ENCODE measurements around the gene SHMT2.

SHMT2 gene

GRCh38 chr12:57229634-57230380 lies at the start of gene SHMT2:
Gene SHMT2, plus strand, starts transcription at chr12:57229711. Its CDS starts 68 bp downstream, at chr12:57229779.
- Mint-ChIP-seq H3K36me3 (ENCODE audit: insufficient read depth) (peaks cover 16% of the 10 kb centered on the region), H3K27ac (ENCODE audit: low read depth) (peak within 1 kb of the TSS; percentile 86)

GRCh38 chr12:57180321-57180989 lies 49.1 kb upstream of the SHMT2 start:
- no peaks in the 10 kb centered on the region for H3K36me3 Mint-ChIP-seq (ENCODE audit: insufficient read depth)
- H3K9me3 Mint-ChIP-seq: no peaks in the 10 kb centered on the region
- ATAC-seq (replicated peaks; ENCODE audit: extremely low read depth, poor library complexity, severe bottlenecking) (no peak), DNase-seq (ENCODE audit: low spot score in 2 of 2) (no peak)
- no peak overlapping the region for H3K27ac Mint-ChIP-seq (ENCODE audit: low read depth)
- H3K4me3 Mint-ChIP-seq: no peak overlapping the region
- peaks cover 9% of the 10 kb centered on the region for H3K27me3 Mint-ChIP-seq
- H3K4me1 Mint-ChIP-seq: peaks cover 5% of the 10 kb centered on the region

More at GRCh38 chr12:57229634-57230380, at the start of gene SHMT2:
- Mint-ChIP-seq H3K27me3 (peaks cover 32% of the 10 kb centered on the region), H3K9me3 (no peaks in the 10 kb centered on the region), H3K4me1 (peaks cover 35% of the 10 kb centered on the region), H3K4me3 (peak within 1 kb of the TSS; percentile 95)
- ATAC-seq (replicated peaks; ENCODE audit: extremely low read depth, poor library complexity, severe bottlenecking) (peak; percentile 63), DNase-seq (ENCODE audit: low spot score in 2 of 2) (peak; percentile 74 to 78)

- DNase-seq (ENCODE audit: low spot score in 2 of 2) (no peak), ATAC-seq (replicated peaks; ENCODE audit: extremely low read depth, poor library complexity, severe bottlenecking) (no peak)
- H3K9me3 Mint-ChIP-seq: no peaks in the 10 kb centered on the region
- no peak overlapping the region for H3K27ac Mint-ChIP-seq (ENCODE audit: low read depth)
- H3K4me3 Mint-ChIP-seq: no peak overlapping the region
- H3K4me1 Mint-ChIP-seq: peaks cover 5% of the 10 kb centered on the region
- no peaks in the 10 kb centered on the region for H3K36me3 Mint-ChIP-seq (ENCODE audit: insufficient read depth)
- H3K27me3 Mint-ChIP-seq: peaks cover 9% of the 10 kb centered on the region
Observed at GRCh38 chr12:57181072-57181471, 48.4 kb upstream of the SHMT2 start.

GRCh38 chr12:57181561-57182155 lies 47.9 kb upstream of the SHMT2 start:
- no peak for DNase-seq (ENCODE audit: low spot score in 2 of 2)
- no peak overlapping the region for H3K4me3 Mint-ChIP-seq
- no peak for ATAC-seq (replicated peaks; ENCODE audit: extremely low read depth, poor library complexity, severe bottlenecking)
- H3K27ac Mint-ChIP-seq (ENCODE audit: low read depth): no peak overlapping the region
- H3K36me3 Mint-ChIP-seq (ENCODE audit: insufficient read depth): no peaks in the 10 kb centered on the region
- H3K9me3 Mint-ChIP-seq: no peaks in the 10 kb centered on the region
- H3K4me1 Mint-ChIP-seq: peaks cover 5% of the 10 kb centered on the region
- H3K27me3 Mint-ChIP-seq: peaks cover 9% of the 10 kb centered on the region

GRCh38 chr12:57182918-57183575 lies 46.5 kb upstream of the SHMT2 start:
- no peaks in the 10 kb centered on the region for H3K9me3 Mint-ChIP-seq
- no peaks in the 10 kb centered on the region for H3K36me3 Mint-ChIP-seq (ENCODE audit: insufficient read depth)
- H3K4me3 Mint-ChIP-seq: no peak overlapping the region
- ATAC-seq (replicated peaks; ENCODE audit: extremely low read depth, poor library complexity, severe bottlenecking) (peak; percentile 91), DNase-seq (ENCODE audit: low spot score in 2 of 2) (peak; percentile 63 to 81)
- peaks cover 5% of the 10 kb centered on the region for H3K4me1 Mint-ChIP-seq
- no peak overlapping the region for H3K27ac Mint-ChIP-seq (ENCODE audit: low read depth)
- peaks cover 6% of the 10 kb centered on the region for H3K27me3 Mint-ChIP-seq

GRCh38 chr12:57183939-57184725 lies 45.4 kb upstream of the SHMT2 start:
- H3K27ac Mint-ChIP-seq (ENCODE audit: low read depth): no peak overlapping the region
- ATAC-seq (replicated peaks; ENCODE audit: extremely low read depth, poor library complexity, severe bottlenecking) (no peak), DNase-seq (ENCODE audit: low spot score in 2 of 2) (no peak)
- H3K27me3 Mint-ChIP-seq: no peaks in the 10 kb centered on the region
- H3K4me1 Mint-ChIP-seq: peaks cover 5% of the 10 kb centered on the region
- H3K4me3 Mint-ChIP-seq: no peak overlapping the region
- no peaks in the 10 kb centered on the region for H3K9me3 Mint-ChIP-seq
- no peaks in the 10 kb centered on the region for H3K36me3 Mint-ChIP-seq (ENCODE audit: insufficient read depth)

GRCh38 chr12:57185403-57185802 lies 44.1 kb upstream of the SHMT2 start:
- Mint-ChIP-seq H3K36me3 (ENCODE audit: insufficient read depth) (no peaks in the 10 kb centered on the region), H3K4me1 (peaks cover 5% of the 10 kb centered on the region), H3K27me3 (no peaks in the 10 kb centered on the region), H3K4me3 (no peak overlapping the region), H3K9me3 (no peaks in the 10 kb centered on the region), H3K27ac (ENCODE audit: low read depth) (no peak overlapping the region)
- DNase-seq (ENCODE audit: low spot score in 2 of 2) (no peak), ATAC-seq (replicated peaks; ENCODE audit: extremely low read depth, poor library complexity, severe bottlenecking) (no peak)

- H3K27me3 Mint-ChIP-seq: no peaks in the 10 kb centered on the region
- DNase-seq (ENCODE audit: low spot score in 2 of 2) (no peak), ATAC-seq (replicated peaks; ENCODE audit: extremely low read depth, poor library complexity, severe bottlenecking) (no peak)
- H3K4me1 Mint-ChIP-seq: peaks cover 5% of the 10 kb centered on the region
- H3K36me3 Mint-ChIP-seq (ENCODE audit: insufficient read depth): no peaks in the 10 kb centered on the region
- H3K4me3 Mint-ChIP-seq: no peak overlapping the region
- no peaks in the 10 kb centered on the region for H3K9me3 Mint-ChIP-seq
- H3K27ac Mint-ChIP-seq (ENCODE audit: low read depth): no peak overlapping the region
Observed at GRCh38 chr12:57185906-57186508, 43.5 kb upstream of the SHMT2 start.

- no peaks in the 10 kb centered on the region for H3K9me3 Mint-ChIP-seq
- H3K36me3 Mint-ChIP-seq (ENCODE audit: insufficient read depth): no peaks in the 10 kb centered on the region
- H3K27ac Mint-ChIP-seq (ENCODE audit: low read depth): no peak overlapping the region
- H3K4me1 Mint-ChIP-seq: peaks cover 5% of the 10 kb centered on the region
- DNase-seq (ENCODE audit: low spot score in 2 of 2) (no peak), ATAC-seq (replicated peaks; ENCODE audit: extremely low read depth, poor library complexity, severe bottlenecking) (no peak)
- no peak overlapping the region for H3K4me3 Mint-ChIP-seq
- H3K27me3 Mint-ChIP-seq: no peaks in the 10 kb centered on the region
Observed at GRCh38 chr12:57187222-57188089, 42.1 kb upstream of the SHMT2 start.

- Mint-ChIP-seq H3K36me3 (ENCODE audit: insufficient read depth) (no peaks in the 10 kb centered on the region), H3K4me1 (peaks cover under 1% of the 10 kb centered on the region), H3K9me3 (no peaks in the 10 kb centered on the region), H3K4me3 (no peak overlapping the region), H3K27me3 (no peaks in the 10 kb centered on the region), H3K27ac (ENCODE audit: low read depth) (no peak overlapping the region)
- ATAC-seq (replicated peaks; ENCODE audit: extremely low read depth, poor library complexity, severe bottlenecking) (no peak), DNase-seq (ENCODE audit: low spot score in 2 of 2) (no peak)
Observed at GRCh38 chr12:57188090-57188425, 41.5 kb upstream of the SHMT2 start.

- H3K9me3 Mint-ChIP-seq: no peaks in the 10 kb centered on the region
- DNase-seq (ENCODE audit: low spot score in 2 of 2) (no peak), ATAC-seq (replicated peaks; ENCODE audit: extremely low read depth, poor library complexity, severe bottlenecking) (no peak)
- no peaks in the 10 kb centered on the region for H3K36me3 Mint-ChIP-seq (ENCODE audit: insufficient read depth)
- H3K27ac Mint-ChIP-seq (ENCODE audit: low read depth): no peak overlapping the region
- H3K4me3 Mint-ChIP-seq: no peak overlapping the region
- no peaks in the 10 kb centered on the region for H3K4me1 Mint-ChIP-seq
- H3K27me3 Mint-ChIP-seq: no peaks in the 10 kb centered on the region
Observed at GRCh38 chr12:57190037-57190436, 39.5 kb upstream of the SHMT2 start.

Measured in central memory CD8-positive, alpha-beta T cell (primary cell).